HG02759 (cell line): ENCODE data around the gene RCOR1.
"Not testable (repeated sequence)": the region's sequence is repeated elsewhere in the genome, so short reads cannot be mapped to it uniquely, and the experiment has no call there.

Source experiments
- ATAC-seq: cut with Tn5 transposase; IDR thresholded peaks from one replicate; pipeline ENCODE4 v1.9.1; 2021; ENCODE audit warnings: mild to moderate bottlenecking, moderate library complexity; ENCODE audit not compliant: unreplicated experiment

Gene RCOR1

DNA sequence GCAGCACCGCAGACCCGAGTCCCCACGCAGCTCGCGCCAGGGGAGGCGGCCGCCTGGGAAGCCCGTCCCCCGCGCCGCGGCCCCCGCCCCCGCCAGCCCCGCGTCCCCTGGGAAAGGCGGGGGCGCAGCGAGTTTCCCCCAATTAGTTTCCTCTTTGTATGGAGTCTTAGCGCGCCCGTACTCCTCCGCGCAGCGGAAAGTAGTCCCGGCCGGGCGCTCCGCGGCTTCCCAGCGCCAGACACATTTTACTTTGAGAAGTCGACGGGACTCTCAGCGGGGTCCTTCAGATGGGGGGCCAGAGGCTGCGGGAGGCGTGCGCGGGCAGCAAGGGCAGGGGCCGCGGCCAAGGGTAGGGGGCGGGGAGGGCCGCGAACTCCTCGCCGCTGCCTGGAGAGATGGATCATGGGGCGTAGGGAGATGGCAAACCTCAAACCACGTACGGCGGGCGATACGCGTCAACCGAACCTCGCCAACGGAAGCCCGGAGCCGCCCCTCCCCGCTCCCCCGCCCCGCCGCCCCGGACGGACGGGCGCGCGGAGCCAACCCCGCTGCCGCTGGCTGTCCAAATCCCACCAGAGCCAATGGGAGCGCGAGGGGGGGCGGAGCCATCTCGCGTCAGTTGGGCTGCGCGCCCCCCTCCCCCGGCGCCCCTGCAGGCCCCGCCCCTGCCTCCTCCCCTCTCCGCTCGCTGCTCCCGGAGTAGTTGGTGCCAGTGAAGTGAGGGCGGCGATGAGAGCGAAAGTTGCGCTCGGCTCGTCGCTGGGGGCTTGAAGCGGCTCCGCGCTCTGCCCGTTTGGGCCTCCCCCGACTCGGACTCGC is at the start of gene RCOR1:
Gene RCOR1 (plus strand): TSS at position 706 of the 819 bp plus-strand sequence. CDS start 238 bp downstream, outside the sequence.
- ATAC-seq = peak; percentile 79

GRCh38 chr14:102544046-102544746 is 48.3 kb upstream of the RCOR1 start:
- ATAC-seq = no peak

GRCh38 chr14:102544747-102545460 is 47.5 kb upstream of the RCOR1 start:
- ATAC-seq = no peak

DNA sequence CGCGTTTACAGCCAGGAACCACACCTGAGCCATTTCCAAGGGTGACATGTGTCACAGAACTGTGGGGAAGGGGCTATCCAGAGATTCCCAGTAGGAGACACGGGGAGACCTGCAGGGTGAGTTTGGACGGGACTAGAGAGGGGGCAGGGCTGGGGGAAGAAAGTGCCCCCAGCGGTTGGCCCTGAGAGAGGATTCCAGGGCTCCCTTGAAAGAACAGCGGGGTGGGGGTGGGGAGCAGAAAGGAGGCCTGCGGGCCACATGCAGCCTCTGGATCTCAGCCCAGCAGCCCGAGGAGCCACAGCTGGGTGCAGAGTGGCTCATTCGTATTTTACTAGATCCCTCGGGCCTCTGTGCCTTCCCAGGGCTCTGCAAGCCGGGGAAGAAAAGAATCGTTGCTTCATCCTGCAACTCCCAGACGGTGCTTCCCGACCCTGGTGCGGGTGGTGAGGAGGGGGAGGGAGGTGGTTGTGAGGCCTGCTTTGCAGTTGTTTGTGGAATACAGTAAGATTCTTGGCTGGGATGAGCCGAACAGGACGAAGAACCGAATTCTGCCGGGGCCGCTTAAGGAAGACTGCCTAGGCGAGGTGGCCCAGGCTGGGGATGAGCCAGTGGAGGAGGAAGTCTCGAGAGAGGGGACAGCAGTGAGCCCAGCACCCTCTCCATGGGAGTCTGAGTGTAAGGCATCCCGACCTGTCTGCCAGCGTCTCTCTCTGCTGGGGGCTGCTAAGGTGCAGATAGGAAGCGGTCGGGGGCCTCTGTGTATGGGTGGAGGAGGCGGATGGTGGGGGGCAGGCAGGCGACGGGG is 46.8 kb upstream of the RCOR1 start:
- no peak for ATAC-seq

- no peak for ATAC-seq
These were observed 43.7 kb upstream of the RCOR1 start for GRCh38 chr14:102548616-102549240.

DNA sequence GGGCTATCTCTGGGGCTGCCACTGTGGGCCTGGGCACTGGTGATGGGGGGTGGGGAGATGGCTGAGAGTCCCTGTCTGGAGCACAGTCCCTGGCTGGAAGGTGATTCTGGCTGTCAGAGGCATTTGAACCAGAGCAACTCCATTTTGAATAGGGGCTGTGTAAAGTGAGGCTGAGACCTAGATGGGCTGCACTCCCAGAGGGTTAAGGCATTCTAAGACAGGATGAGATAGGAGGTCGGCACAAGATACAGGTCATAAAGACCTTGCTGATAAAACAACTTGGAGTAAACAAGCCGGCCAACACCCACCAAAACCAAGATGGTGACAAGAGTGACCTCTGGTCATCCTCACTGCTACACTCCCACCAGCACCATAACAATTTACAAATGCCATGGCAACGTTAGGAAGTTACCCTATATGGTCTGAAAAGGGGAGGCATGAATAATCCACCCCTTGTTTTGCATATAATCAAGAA is 41.5 kb upstream of the RCOR1 start:
- ATAC-seq = not testable (repeated sequence)

DNA sequence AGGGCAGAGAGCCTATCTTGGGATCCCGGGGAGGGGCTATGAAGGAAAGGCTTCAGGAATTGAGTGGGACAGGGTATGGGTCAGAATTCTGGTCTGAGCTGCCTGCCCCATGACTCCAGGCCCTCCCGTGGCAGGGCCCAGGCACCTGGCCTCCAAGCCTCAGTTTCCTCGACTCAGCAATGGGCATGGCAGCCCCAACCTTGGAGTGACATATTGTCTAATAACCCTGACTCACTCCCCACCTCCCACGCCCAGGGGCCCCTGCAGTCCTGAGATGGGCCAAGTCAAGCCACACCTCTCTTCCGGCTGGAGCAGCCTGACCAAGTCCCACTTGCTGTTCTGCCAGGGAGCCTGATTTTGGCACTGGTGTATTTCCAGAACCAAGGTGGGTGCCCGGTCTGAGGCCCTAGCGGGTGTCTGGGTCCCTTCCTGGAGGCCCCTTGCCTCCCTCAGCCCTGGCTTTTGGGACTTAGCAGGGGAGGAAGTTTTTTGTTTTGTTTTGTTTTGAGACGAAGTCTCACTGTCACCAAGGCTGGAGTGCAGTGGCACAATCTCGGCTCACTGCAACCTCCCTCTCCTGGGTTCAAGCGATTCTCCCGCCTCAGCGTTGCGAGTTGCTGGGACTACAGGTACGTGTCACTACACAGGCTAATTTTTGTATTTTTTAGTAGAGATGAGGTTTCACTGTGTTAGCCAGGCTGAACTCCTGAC is 40.3 kb upstream of the RCOR1 start:
- no peak for ATAC-seq

DNA sequence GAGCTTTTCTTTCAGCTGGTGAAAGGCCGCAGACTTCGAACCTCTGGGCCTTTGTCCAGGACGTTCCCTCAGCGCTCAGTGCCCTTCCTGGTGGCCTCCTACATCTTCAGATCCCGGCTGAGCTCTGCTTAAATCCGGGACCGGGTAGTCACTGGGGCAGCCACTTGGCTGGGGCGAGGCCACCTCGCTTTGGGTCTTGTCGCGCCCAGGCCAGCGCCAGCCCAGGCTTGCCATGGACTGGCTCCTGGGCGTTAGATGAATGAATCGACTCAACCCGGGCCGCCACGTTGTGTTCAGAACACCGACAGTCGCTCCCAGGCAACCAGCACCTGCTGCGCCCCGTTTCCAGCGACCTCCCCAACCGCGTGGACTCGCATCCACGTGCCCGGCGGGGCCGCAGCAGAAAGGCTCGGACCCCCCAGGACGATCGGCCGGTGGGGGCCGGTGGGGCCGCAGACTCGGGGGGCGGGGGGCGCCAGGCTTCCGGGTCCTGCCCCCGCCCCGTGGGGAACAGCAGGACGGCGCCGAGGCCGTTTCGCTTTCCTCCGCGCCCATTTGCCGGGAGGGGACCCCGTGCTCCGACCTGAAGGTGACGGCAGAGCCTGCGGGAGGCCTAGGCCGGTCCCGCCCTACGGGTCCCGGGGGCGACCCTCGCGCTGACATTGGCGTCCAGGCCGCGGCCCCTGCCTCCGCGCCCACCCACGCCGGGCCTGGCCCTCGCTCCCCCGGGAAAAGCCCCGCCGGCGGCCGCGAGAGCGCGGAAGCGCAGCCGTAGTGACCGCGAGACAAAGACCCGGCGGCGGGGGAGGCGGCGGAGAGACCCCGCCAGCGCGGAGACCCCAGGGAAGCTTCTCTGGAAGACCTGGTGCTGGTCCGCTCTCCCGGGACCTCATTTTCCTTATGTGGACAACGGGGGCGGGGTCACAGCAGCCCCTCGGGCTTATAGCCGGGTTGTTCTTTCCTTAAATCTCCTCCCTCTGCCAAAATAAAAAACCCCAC is 37.3 kb upstream of the RCOR1 start:
- peak; percentile 50 for ATAC-seq

GRCh38 chr14:102556098-102556677 is 36.3 kb upstream of the RCOR1 start:
- no peak for ATAC-seq

DNA sequence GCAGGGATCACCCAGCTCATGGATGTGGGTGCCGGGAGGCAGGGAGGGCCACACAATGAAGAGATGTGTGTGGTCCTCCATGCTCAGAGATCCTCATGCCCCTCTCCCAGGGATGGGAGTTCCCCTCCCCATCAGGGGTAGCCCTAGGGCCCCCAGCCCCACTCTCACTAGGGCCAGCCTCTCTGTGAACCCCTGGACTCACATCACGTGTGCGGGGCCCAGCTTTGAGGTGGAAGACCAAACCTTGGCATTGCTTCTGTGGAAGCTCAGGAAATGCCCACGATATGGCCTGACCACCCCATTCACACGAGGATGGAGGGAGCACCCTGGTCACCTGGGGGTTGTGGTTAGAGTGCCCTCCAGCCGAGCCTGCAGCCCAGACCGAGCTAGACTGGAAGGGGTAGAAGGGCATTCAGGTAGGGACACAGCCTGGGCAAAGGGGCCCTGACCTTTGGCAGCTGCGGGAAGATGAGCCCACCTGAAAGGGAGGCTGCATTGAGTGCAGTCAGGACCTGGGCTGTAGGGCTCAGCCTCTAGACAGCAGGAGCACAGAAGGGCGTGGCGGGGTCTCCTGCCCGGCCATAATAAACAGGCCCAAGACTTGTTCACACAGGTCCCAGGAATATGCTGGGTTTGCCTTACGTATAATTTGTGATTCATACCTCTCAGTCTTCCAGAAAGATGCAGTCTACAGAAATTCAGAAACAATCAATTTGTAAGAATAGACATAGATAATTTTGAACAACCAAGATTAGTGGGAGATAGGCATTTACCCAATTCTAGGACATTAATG is 34.8 kb upstream of the RCOR1 start:
- no peak for ATAC-seq

DNA sequence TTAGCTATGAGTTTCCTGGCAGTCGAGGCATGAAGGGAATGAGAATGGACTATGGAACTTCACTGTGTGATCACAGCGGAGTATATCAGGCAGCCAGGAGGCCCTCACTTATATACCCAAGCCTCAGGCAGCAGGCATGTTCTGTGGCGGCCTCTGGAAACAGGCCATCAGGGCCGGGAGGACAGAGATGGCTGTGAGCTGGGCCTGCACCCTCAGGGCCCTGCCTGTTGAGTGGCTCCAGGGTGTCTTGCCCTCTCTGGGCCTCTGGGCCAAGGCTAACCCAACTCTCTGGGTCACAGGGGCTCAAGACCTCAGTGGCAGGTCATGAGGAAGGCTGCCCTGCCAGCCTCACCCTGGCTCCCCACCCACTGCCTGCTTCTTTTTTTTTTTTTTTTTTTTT is 33.9 kb upstream of the RCOR1 start:
- ATAC-seq = no peak

DNA sequence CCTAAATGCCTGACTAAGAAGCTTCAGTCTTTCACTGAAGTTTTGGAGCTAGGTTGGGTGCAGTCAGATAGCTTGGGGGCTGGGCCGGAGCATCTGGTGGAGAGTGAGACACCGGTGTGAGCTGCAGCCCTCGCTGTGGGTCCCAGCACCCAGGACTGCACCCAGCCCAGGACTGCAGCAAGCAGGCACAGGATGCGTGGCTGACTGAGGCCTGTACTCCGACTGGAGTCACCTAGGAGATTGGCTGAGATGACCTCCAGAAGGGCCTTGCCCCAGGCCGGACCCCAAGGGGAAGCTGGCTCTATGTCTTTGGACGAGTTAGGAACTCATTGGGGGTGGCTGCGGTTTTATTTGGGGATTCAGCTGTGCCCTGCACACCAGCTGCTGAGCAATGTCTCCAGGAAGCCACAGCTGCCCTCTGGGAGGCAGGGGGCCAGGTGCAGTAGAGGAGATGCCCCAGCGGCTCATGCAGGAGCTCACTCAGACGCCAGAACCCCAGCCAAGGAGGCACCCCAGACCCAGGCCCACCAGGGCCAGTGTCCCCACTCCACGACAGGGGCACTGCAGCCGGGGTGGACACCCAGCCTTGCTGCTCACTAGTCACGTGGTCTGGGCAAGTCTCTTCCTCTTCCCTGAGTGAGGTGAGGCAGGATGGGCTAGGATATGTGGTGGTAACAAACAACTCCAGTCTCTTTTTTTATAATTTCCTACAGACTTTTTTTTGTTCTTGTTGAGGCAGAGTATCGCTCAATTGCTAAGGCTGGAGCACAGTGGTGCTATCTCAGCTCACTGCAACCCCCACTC is 31.8 kb upstream of the RCOR1 start:
- ATAC-seq = no peak

DNA sequence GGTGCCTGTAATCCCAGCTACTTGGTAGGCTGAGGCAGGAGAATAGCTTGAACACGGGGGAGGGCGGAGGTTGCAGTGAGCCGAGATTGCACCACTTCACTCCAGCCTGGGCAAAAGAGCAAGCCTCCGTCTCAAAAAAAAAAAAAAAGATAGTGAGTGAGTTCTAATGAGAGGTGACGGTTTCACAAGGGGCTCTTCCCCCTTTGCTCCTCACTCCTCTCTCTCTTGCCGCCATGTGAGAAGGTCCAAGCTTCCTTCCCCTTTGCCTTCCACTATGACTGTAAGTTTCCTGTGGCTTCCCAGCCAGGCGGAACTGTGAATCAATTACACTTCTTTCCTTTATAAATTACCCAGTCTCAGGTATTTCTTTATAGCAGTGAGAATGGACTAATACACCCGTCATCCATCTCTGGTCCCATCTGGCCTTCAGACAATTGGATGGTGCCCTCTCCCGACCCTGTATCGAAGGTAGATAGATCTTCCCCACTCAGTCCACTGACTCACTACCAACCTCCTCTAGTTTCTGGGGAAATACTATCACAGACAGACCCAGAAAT is 27.0 kb upstream of the RCOR1 start:
- peak; percentile 61 for ATAC-seq

DNA sequence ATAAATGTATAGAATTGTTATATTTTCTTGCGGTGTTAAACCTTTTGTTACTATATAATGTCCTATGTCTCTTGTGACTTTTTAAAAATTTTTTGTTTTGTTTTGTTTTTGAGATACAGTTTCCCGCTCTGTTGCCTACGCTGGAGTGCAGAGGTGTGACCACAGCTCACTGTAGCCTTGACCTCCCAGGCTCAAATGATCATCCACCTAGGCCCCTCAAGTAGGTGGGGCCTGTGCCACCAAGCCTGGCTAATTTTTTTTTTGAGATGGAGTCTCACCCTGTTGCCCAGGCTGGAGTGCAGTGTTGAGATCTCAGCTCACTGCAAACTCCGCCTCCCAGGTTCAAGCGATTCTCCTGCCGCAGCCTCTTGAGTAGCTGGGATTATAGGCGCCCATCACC is 26.5 kb upstream of the RCOR1 start:
- ATAC-seq = no peak

- no peak for ATAC-seq
These were observed 24.3 kb upstream of the RCOR1 start for GRCh38 chr14:102568115-102568614.
